HG02870 (cell line): ENCODE data around the gene CNPY1.
"Not testable (repeated sequence)": the region's sequence is repeated elsewhere in the genome, so short reads cannot be mapped to it uniquely, and the experiment has no call there.

ENCODE experiments used
- ATAC-seq: cut with Tn5 transposase; IDR thresholded peaks from one replicate; pipeline ENCODE4 v1.9.1; 2021; ENCODE audit warnings: mild to moderate bottlenecking, moderate library complexity; ENCODE audit not compliant: unreplicated experiment

CNPY1 gene

GRCh38 chr7:155546449-155546848 lies at the start of gene CNPY1:
Gene CNPY1, minus strand, starts transcription at chr7:155546559. Its CDS starts 630 bp downstream, at chr7:155545929.
- not testable (repeated sequence) for ATAC-seq

DNA sequence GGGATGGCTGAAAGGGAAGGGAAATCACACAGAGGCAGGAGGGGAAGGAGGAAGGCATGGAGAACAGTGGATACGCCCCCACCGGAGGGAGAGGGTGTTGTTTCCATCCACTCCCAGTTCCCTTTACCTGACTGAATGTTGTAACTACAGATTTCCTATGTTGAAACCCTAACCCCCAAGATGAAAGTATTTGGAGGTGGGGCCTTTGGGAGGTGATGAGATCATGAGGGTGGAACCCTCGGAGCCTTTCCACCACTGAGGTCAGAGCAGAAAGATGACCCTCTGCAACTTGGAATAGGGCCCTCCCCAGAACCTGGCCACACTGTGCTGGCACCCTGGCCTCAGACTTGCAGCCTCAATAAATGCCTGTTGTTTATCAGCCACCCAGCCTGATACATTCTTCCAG lies 48.6 kb upstream of the CNPY1 start:
- no peak for ATAC-seq

DNA sequence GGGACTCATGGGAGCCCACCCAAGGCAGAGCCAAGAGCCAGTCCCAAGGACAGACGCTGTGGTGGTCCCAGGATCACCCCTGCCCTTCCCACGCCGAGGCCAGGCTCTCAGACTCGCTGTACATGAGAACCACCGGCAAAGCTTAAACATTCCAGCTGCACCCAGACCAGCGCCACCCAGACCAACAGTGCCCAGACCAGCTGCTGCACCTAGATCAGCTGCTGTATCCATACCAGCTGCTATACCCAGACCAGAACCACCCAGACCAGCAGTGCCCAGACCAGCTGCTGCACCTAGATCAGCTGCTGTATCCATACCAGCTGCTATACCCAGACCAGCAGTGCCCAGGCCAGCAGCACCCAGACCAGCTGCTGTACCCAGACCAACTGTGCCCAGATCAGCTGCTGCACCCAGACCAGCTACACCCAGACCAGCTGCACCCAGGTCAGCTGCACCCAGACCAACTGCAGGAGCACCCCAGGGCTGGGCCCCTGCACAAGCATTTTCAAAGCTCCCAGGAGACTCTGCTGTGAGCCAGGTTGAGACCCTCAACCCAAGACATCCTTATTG lies 47.9 kb upstream of the CNPY1 start:
- no peak for ATAC-seq

DNA sequence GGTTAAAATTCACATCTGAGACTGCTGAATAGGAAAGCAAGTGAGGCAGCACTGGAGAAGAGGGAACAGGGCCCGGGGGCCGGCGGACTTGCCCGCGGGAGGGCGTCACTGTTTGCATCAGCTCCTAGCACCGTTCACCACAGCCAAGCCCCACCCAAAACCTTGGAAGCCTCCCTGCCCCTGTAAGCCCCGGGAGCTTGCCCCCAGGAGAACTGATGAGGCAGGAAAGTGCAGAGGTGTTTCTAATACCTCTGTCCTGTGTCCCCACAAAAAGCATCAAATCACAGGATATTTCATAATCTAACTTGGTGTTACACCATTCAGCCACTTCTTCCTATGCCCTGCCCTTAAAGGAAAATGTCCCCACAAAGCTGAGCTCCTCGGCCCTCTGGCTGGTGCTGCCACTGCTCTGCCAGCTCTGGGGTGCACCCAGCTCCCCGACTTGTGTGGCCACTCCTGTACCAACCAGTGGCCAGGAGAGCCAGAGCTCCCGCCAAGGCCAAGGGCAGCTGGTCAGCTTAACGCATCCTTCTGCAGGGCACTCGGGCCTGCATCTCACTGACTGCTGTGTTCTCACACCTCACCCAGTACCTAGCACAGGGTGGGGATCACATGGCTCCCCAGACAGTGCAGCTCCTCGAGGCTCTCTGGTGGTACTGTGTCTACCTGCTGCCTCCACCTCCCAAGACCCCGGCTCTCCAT lies 47.3 kb upstream of the CNPY1 start:
- no peak for ATAC-seq

GRCh38 chr7:155591055-155591775 lies 44.9 kb upstream of the CNPY1 start:
- no peak for ATAC-seq

GRCh38 chr7:155590215-155591018 lies 44.1 kb upstream of the CNPY1 start:
- no peak for ATAC-seq

DNA sequence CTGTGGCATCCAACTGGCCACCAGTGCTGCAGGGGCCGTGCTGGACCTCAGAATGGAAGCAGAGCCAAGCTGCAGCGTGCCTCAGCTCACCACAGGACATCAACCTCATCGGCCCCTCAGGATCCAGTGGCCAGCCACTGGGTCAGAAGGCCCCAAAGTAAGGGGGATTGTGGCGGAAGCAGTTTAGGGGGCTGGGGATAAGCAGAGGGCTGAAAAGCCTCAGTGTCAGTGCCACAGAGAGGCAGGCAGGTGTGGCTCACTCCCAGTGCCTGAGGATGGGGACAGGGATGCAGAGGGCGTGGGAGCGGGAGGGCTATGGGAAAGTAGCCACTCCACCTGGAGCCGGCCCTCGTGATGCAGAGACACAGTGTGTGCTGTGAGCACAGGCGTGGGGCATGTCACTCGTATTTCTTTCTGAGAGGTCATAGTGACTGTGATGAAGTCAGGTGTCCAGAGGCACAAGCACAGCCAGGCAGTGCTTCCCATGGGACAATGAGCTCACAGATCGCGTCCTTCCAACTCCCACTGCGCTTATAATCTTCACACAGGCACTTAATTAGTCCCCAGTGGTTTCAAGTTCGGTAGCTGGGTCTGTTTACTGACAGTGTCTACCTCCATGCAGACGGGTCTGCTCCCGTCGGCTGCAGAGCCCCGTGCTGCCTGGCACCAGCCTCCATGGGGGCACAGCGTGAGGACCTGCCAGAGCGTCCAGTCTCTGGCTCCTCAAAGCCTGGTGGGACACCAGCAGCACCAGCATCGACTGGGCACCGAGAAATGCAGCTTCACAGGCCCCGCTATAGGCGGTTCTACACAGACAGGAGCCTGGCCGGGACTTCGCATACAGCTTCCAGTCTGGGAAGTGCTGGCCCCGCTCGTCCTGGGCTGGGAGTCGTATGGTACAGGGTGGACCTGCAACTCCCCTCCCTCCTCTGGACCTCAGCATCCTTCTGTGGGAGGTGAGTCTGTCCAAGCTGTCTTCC lies 42.9 kb upstream of the CNPY1 start:
- no peak for ATAC-seq

DNA sequence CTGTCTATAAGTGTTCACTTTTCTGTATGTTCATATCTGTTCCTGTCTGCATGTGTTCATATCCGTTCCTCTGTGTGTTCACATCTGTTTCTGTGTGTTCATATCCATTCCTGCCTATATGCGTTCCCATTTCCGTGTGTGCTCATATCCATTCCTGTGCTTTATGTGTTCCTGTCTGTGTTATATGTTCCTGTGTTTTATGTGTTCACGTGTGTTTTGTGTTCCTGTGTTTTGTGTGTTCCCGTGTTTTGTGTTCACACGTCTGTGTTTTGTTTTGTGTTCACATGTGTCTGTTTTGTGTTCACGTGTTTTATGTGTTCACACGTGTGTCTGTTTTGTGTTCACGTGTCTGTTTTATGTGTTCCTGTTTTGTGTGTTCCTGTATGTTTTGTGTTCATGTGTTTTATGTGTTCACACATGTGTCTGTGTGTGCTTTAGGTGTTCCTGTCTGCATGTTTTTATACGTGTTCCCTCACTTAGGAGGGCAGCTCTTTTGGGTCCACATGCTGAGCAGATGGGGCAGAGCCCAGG lies 42.2 kb upstream of the CNPY1 start:
- no peak for ATAC-seq

GRCh38 chr7:155587486-155587885 lies 41.1 kb upstream of the CNPY1 start:
- ATAC-seq: no peak

DNA sequence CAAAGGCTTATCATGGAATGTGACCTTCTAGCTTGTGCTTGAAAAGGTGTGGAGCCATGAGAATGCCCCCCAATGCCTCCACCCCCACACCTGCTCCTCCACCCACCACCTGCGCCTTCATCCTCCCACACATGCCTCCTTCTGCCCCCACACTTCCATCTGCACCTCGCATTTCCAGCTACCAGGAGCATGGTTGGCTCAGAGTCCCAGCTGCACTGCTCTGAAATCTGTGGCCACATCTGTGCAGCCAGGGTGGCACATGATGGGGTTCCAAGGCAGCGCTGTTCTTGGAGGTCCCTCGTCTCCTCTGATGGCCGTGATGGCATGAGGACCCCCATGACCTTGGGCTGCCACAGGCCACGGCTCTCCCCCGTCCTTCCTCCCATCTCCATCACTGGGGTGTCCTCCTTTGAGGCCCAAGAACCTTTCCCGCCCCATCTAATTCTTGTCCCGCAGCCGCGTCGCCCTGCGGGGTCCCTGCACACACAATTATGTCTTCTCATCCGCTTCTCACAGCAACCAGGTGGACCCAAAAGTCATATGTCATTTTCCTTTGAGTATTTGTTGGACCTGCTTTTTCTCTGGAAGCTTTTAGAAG lies 40.6 kb upstream of the CNPY1 start:
- no peak for ATAC-seq

GRCh38 chr7:155585951-155586350 lies 39.6 kb upstream of the CNPY1 start:
- ATAC-seq: no peak

DNA sequence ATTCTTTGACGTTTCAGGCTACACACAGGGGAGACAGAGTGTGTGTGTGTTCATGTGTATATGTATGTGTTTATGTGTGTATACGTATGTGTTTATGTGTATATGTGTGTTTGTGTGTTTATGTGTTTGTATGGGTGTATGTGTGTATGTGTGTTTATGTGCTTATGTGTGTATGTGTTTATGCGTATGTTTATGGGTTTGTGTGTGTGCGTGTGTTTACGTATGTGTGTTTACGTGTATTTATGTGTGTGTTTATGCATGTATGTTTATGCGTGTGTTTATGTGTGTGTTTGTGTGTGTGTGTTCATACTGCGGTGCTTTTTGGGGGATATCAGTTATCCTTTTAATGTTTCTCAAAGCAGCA lies 39.2 kb upstream of the CNPY1 start:
- ATAC-seq: no peak

DNA sequence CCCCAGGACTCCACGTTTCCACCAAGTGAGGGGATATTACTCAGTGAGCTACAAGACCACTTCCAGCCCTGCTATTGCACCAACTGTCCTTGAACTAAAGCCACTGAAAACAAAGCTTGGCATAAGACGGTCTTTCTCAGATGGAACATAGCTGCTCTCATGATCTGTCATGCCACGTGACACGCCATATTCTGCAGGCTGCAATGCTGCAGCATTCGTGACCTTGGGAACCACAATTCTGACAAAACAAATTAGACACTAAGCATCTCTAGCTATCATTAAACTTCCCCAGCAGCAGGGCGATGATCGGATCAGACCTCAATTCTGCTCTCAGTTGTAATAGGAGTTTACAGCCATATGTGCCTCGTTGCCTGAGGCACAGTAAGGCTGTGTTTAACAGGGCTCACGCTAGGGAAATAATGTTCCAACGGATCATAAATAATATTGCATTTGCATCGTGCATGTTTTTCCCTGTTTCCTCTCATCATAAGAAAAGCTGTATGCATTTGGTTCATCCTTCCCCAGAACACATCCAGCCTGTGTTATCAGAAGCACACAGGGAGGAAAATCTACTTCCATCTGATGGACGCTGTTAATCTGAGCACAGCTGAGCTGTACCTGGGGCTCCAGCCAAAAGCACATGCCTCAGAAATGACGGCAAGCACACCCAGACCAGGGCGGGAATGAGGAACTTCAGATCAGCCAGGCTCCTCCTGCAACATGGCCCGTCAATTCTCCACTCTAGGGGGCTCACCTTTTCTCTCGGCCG lies 38.6 kb upstream of the CNPY1 start:
- ATAC-seq: no peak

- ATAC-seq: no peak
These were observed 37.9 kb upstream of the CNPY1 start for GRCh38 chr7:155584261-155584660.

- no peak for ATAC-seq
These were observed 37.3 kb upstream of the CNPY1 start for GRCh38 chr7:155583636-155584035.

GRCh38 chr7:155581954-155582353 lies 35.6 kb upstream of the CNPY1 start:
- no peak for ATAC-seq

DNA sequence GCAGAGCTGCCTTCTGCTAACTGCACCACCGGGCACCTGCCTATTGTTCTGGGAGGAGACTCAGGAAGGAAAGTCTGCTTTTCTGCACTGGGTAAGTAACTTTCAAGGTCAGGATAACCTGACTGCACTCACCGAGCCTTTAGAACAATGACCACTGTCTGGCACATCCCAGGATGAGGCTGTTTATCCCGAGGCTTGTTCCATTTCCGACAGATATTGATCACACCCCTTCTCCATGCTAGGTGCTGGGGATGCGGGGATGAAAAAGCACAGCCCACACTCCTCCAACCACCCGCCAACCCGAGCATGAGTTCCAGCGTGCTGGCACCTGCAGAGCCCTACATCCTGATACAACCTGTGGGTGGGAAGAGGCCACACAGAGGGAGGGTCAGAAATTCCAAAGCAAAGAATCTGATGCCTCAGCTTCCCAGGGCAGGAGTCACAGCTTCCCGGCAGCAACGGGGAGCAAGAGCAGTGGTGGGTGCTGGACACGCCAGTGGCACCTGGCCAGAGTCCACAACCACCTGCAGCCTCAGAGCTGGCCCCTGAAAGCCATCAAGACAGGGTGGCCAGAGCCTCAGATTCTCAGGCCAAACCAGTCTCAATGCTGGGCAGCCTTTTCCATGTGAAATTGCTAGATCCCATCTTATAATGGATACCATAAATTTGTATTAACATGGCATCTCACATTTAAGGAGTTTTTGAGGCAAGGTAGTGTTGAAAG lies 34.9 kb upstream of the CNPY1 start:
- no peak for ATAC-seq

- no peak for ATAC-seq
These were observed 34.0 kb upstream of the CNPY1 start for GRCh38 chr7:155580367-155580766.
